Measurements from ENCODE around the gene KLF16. TPM values are rescaled to one million over a fixed set of nuclear protein-coding genes. Genes with fewer than 3 reads are reported as not detected.
A peak's percentile ranks its signal among the peaks of the same experiment; 100 is the strongest.

Gene KLF16
- total and polyA plus RNA-seq, 9 of the 15 experiments (the other 6 are each of a cell fraction or from before 2014, with no cell fraction given): 0.04 to 60.4 (median 6.8) TPM

DNA sequence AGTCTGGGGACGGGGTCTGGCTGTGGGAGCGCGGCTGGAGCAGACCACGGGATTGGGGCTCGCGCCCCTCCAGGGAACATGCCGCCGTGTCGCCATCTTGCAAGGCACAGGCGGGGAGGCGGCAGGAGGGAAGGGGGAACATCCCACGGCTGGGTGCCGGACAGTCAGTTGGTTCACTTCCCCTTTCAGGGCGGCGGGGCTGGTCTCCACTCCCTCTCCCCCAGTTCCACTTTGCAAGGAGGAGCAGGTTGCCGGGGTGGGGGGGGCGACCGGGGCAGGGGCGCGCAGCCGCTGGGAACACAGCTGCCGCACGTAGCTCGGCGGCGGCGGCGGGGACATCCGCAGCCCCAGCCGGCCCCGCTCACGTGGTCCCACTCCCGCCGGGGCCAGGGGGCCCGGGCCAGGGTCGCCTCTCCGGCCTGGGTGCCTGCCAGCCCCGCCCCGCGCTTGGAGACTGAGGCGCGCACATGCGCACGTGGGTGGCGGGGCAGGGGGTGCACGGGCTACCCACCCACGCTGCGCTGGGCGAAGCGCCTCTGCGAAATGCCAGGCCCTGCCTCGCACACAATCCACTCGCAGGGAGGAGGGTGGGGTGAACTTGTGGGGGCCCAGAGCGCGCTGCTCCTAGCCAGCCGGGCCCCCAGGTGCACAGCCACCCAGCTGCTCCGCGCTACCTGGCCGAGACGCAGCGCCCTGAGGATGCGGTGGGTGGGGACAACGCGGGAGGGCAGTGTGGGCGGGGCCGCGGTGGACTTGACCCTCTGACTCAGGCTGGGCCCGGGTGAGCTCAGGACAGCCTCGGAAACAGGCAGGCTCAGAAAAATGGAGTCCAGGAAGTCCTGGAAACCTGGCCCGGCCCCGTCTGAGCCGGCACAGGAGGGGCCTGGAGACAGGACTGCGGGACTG is 6.4 kb downstream of the KLF16 start (continued):
- TF ChIP-seq TAF15 (IDR thresholded peaks at IDR 0.05; ENCODE audit: low read depth, low read length) (no peak), PHB2 (IDR thresholded peaks at IDR 0.05; ENCODE audit: low read depth) (no peak; the same call in 1 of the 2 replicates), MTF1 (CRISPR knock-in tag; IDR thresholded peaks at IDR 0.05; ENCODE audit: borderline replicate concordance) (no peak), ZBTB33 (CRISPR knock-in tag; IDR thresholded peaks at IDR 0.05) (no peak), ZKSCAN3 (CRISPR knock-in tag; IDR thresholded peaks at IDR 0.05) (no peak), ZNF76 (CRISPR knock-in tag; IDR thresholded peaks at IDR 0.05; ENCODE audit: borderline replicate concordance) (no peak), MCM7 (IDR thresholded peaks at IDR 0.05) (no peak), PCBP2 (IDR thresholded peaks at IDR 0.05; ENCODE audit: low read depth, low read length, poor library complexity, severe bottlenecking) (peak; percentile 51), NELFE (IDR thresholded peaks at IDR 0.05; ENCODE audit: insufficient read depth, insufficient read length) (no peak), CGGBP1 (CRISPR knock-in tag; IDR thresholded peaks at IDR 0.05) (no peak), NFATC3 (IDR thresholded peaks at IDR 0.05) (no peak), FUS (optimal IDR thresholded peaks at IDR 0.05; ENCODE audit: low read depth, low read length) (no peak), PTTG1 (tag; IDR thresholded peaks at IDR 0.05; ENCODE audit: low read depth) (no peak), CBX1 (IDR thresholded peaks at IDR 0.05; ENCODE audit: low read depth) (no peak; the same call in 1 of the 2 replicates), SMC3 (conservative IDR thresholded peaks at IDR 0.05; ENCODE audit: insufficient read depth, low read depth, low read length) (no peak), GMEB1 (CRISPR knock-in tag; IDR thresholded peaks at IDR 0.05) (no peak), CHD4 (IDR thresholded peaks at IDR 0.05; ENCODE audit: insufficient read depth, insufficient replicate concordance, low read depth, low read length, poor library complexity, severe bottlenecking) (no peak)
- TF ChIP-seq, protein P1, sequence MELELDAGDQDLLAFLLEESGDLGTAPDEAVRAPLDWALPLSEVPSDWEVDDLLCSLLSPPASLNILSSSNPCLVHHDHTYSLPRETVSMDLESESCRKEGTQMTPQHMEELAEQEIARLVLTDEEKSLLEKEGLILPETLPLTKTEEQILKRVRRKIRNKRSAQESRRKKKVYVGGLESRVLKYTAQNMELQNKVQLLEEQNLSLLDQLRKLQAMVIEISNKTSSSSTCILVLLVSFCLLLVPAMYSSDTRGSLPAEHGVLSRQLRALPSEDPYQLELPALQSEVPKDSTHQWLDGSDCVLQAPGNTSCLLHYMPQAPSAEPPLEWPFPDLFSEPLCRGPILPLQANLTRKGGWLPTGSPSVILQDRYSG (tag; conservative IDR thresholded peaks at IDR 0.05; ENCODE audit: low read depth): no peak
- TF ChIP-seq, protein P2, sequence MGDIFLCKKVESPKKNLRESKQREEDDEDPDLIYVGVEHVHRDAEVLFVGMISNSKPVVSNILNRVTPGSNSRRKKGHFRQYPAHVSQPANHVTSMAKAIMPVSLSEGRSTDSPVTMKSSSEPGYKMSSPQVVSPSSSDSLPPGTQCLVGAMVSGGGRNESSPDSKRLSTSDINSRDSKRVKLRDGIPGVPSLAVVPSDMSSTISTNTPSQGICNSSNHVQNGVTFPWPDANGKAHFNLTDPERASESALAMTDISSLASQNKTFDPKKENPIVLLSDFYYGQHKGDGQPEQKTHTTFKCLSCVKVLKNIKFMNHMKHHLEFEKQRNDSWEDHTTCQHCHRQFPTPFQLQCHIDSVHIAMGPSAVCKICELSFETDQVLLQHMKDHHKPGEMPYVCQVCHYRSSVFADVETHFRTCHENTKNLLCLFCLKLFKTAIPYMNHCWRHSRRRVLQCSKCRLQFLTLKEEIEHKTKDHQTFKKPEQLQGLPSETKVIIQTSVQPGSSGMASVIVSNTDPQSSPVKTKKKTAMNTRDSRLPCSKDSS (IDR thresholded peaks at IDR 0.05; ENCODE audit: low read depth, partially characterized antibody): no peak
